Panc1 (cell line): ENCODE data around the gene HMSD. TPM values are rescaled to one million over a fixed set of nuclear protein-coding genes. Genes with fewer than 3 reads are reported as not detected.
A peak's percentile ranks its signal among the peaks of the same experiment; 100 is the strongest.

Experiments
- ATAC-seq: fragments of 200-7000 bp; cut with Tn5 transposase; 2 replicates; pipeline ENCODE4 v1.9.1; 2020; ENCODE audit warnings: mild to moderate bottlenecking, moderate library complexity
- Bru-seq: library from RNA; stranded (reverse); fragments of 400-500 nt; gene quantifications from one replicate; lab custom pipeline; 2021; lab: Mats Ljungman, UMichigan
- BruChase-seq, 2 experiments: library from RNA; stranded (reverse); fragments of 400-500 nt; gene quantifications; one replicate each; lab custom pipeline; 2021; lab: Mats Ljungman, UMichigan
- BruUV-seq: library from RNA; stranded (reverse); fragments of 400-500 nt; replicated peaks from 2 replicates; lab custom pipeline; 2021; lab: Mats Ljungman, UMichigan
- CTCF ChIA-PET: fragments of 300-600 bp; sonication (Branson Sonifier 250); formaldehyde crosslinking; loops from one replicate; lab custom pipeline; 2022; ENCODE audit warnings: antibody characterized with exemption; lab: Charles Lee
- POLR2A ChIA-PET: fragments of 300-600 bp; sonication (Branson Sonifier 250); formaldehyde crosslinking; loops from one replicate; lab custom pipeline; 2022; ENCODE audit warnings: antibody characterized with exemption; lab: Charles Lee
- DNase-seq: peaks from one replicate; pipeline ENCODE4 v3.0.0-alpha.2; 2010; ENCODE audit warnings: low read depth, low spot score
- H3K27ac ChIP-seq: 2 replicates; pipeline ENCODE4 v1.5.1; 2011; ENCODE audit warnings: mild to moderate bottlenecking, low read length, inconsistent platforms
- H3K27me3 ChIP-seq: fragments of 200-500 bp; sonication (Bioruptor generic); 2 replicates; pipeline ENCODE4 v1.6.0; 2014; ENCODE audit warnings: low read length, inconsistent platforms; ENCODE audit not compliant: control insufficient read depth, insufficient read depth
- H3K36me3 ChIP-seq: fragments of 200-500 bp; sonication (Bioruptor generic); 2 replicates; pipeline ENCODE4 v1.5.1; 2014; ENCODE audit warnings: inconsistent platforms, mild to moderate bottlenecking, low read length, moderate library complexity; ENCODE audit not compliant: control insufficient read depth, insufficient read depth
- H3K4me1 ChIP-seq: 2 replicates; pipeline ENCODE4 v1.5.1; 2011; ENCODE audit warnings: inconsistent platforms, mild to moderate bottlenecking, low read length, moderate library complexity; ENCODE audit not compliant: control insufficient read depth, insufficient read depth
- H3K4me3 ChIP-seq, 2 experiments: 2 replicates each; pipeline ENCODE4 v1.5.1; 2011 to 2012; ENCODE audit warnings: low read depth in 2 of 2, low read length in 2 of 2, mild to moderate bottlenecking in 2 of 2, inconsistent platforms in 1 of 2, moderate library complexity in 1 of 2
- H3K9me3 ChIP-seq: fragments of 200-500 bp; sonication (Bioruptor generic); 2 replicates; pipeline ENCODE4 v1.5.1; 2014; ENCODE audit warnings: low read depth, mild to moderate bottlenecking, inconsistent platforms, low read length, moderate library complexity; ENCODE audit not compliant: control insufficient read depth, insufficient read depth
- POLR2AphosphoS5 ChIP-seq: IDR thresholded peaks from 2 replicates; pipeline ENCODE4 v1.6.1; 2012; ENCODE audit warnings: mild to moderate bottlenecking, low read depth, low read length, moderate library complexity
- SIN3A ChIP-seq: IDR thresholded peaks from 2 replicates; pipeline ENCODE4 v1.6.1; 2012; ENCODE audit warnings: low read depth, mild to moderate bottlenecking, low read length, moderate library complexity, borderline replicate concordance; ENCODE audit not compliant: insufficient read depth
- TCF7L2 ChIP-seq: IDR thresholded peaks from 2 replicates; pipeline ENCODE4 v1.6.1; 2011; ENCODE audit warnings: mild to moderate bottlenecking, low read depth, low read length, inconsistent platforms
- in situ Hi-C: cut with HindIII; loops from 2 replicates; pipeline ENCODE4 v1.10.0; 2016; ENCODE audit warnings: low sequenced_read_pairs, low pct_unique_long_range_greater_than_20kb
- intact Hi-C: fragments of 100-400 bp; cut with micrococcal nuclease; formaldehyde crosslinking; loops from one replicate; pipeline ENCODE4 v1.10.0; 2022; ENCODE audit not compliant: unreplicated experiment
- long read RNA-seq: library from polyadenylated mRNA; unstranded; transcript quantifications from one replicate; pipeline ENCODE4 v2.0.0, GENCODE V29; 2021; ENCODE audit not compliant: unreplicated experiment
- polyA plus RNA-seq: library from polyadenylated mRNA; unstranded; fragments of >200 nt; gene quantifications from one replicate; pipeline ENCODE4 v1.2.1, GENCODE V29; 2012; ENCODE audit warnings: missing spikeins; ENCODE audit not compliant: insufficient read length
- total RNA-seq: library from RNA; stranded (reverse); gene quantifications from one replicate; pipeline ENCODE4 v1.2.1, GENCODE V29; 2021; ENCODE audit not compliant: unreplicated experiment
- TF ChIP-seq, protein P1 (sequence below), 2 experiments: IDR thresholded peaks; 2 replicates each; pipeline ENCODE4 v1.6.1; 2011 to 2012; ENCODE audit warnings: low read depth in 2 of 2, control low read depth in 1 of 2, low read length in 1 of 2, mild to moderate bottlenecking in 1 of 2, moderate library complexity in 1 of 2; ENCODE audit not compliant: insufficient read depth in 1 of 2
- TF ChIP-seq, protein P2 (sequence below): fragments of 450-650 bp; IDR thresholded peaks from 2 replicates; pipeline ENCODE4 v1.5.1; 2017; ENCODE audit warnings: mild to moderate bottlenecking

HMSD gene, protein sequence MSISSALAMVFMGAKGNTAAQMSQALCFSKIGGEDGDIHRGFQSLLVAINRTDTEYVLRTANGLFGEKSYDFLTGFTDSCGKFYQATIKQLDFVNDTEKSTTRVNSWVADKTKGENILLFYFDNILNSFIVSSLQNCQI
- 1.3 TPM for total RNA-seq
- 0.17 TPM for polyA plus RNA-seq
- Bru-seq, nascent RNA, result percentile 32 among the genes with signal in this experiment
- BruChase-seq, experiment 1, labeled RNA remaining after a 2-hour chase, result percentile 27 among the genes with signal in this experiment
- BruChase-seq, experiment 2, labeled RNA remaining after a 6-hour chase, result percentile 30 among the genes with signal in this experiment
- long read RNA-seq, partial matches to known transcripts, result 0 of 1 reads
- long read RNA-seq, other reads (novel, unspliced or antisense), result 0 of 1 reads

DNA sequence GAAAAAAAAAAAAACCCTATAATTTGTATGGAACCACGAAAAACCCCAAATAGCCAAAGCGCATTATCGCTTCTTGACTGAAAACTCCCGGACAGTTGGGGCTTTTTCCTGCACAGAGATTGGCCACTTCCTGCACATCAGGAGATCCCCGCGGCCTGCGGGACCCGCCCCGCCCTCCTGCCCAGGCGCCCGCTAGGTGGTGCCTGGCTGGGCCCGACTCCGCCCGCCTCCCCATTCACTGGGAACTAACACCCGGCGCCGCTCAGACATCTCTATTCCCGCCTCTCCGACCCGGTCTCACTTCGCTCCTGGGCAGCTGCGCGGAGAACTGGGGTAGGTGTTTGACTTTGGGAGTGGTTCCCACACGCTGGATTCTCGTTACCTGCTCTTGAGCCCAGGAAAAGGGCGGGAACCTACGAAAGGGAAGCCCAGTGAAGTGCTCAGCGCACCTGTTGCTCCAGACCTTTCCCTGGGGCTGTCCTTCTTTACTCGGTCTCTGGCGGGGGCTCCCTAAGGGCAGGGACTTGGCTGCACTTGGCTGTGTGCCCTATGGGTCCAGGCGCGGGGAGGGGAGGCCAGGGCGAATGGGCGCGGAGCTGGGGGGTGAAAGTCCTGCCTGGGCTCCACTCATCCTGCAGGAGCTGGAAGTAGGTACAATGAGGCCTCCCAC, at the start of gene HMSD:
TSS of gene HMSD (plus strand) at position 234 of the 670 bp plus-strand sequence. CDS start 4,155 bp downstream, outside the sequence.
- H3K27ac ChIP-seq, result no peak within 1 kb of the TSS
- BruUV-seq, result no TSS peak

DNA sequence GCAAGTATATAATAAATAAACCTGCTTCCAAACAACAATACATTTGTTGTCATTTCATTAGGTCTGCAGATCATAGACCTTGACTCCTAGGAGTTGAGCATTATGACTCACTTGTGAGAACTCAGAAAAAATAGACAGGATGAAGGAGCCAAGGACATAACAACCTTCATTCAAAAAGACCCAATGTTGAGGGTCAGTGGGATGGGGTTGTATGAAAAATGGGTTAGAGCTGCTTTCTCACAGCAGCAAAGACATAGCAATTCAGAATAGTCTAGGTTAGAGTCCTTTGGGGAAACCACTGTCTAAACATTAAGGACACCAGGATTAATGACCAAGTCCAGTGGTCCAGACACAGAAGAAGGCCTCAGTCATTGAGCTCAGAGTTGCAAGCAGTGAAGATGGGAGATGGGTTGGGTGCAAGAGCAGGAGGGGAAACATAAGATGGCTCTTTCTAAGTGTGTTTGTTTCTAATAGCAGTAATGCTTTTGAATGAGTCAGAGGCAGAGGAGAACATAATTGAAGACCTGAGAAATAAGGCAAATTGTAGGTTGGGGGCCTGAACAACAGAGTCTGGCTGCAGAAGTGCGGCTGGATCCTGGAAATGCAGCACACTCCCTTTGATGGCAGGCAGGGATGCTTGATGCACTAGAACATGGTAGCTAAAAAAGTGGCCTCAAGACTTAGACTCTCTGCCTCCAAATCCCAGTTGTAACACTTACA, 45.1 kb upstream of the HMSD start:
- no peaks in the 10 kb centered on the region for H3K27me3 ChIP-seq
- ATAC-seq, result no peak
- no peaks in the 10 kb centered on the region for H3K4me1 ChIP-seq
- no peaks in the 10 kb centered on the region for H3K9me3 ChIP-seq
- CTCF ChIA-PET, result no interaction called here
- POLR2A ChIA-PET, result no interaction called here
- no peak for TF ChIP-seq POLR2AphosphoS5
- TF ChIP-seq TCF7L2, result no peak
- no peak for TF ChIP-seq SIN3A
- TF ChIP-seq, protein P1, sequence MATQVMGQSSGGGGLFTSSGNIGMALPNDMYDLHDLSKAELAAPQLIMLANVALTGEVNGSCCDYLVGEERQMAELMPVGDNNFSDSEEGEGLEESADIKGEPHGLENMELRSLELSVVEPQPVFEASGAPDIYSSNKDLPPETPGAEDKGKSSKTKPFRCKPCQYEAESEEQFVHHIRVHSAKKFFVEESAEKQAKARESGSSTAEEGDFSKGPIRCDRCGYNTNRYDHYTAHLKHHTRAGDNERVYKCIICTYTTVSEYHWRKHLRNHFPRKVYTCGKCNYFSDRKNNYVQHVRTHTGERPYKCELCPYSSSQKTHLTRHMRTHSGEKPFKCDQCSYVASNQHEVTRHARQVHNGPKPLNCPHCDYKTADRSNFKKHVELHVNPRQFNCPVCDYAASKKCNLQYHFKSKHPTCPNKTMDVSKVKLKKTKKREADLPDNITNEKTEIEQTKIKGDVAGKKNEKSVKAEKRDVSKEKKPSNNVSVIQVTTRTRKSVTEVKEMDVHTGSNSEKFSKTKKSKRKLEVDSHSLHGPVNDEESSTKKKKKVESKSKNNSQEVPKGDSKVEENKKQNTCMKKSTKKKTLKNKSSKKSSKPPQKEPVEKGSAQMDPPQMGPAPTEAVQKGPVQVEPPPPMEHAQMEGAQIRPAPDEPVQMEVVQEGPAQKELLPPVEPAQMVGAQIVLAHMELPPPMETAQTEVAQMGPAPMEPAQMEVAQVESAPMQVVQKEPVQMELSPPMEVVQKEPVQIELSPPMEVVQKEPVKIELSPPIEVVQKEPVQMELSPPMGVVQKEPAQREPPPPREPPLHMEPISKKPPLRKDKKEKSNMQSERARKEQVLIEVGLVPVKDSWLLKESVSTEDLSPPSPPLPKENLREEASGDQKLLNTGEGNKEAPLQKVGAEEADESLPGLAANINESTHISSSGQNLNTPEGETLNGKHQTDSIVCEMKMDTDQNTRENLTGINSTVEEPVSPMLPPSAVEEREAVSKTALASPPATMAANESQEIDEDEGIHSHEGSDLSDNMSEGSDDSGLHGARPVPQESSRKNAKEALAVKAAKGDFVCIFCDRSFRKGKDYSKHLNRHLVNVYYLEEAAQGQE (IDR thresholded peaks at IDR 0.05; ENCODE audit: insufficient read depth in 1 of 2, low read depth in 2 of 2, low read length in 1 of 2), result no peak
- TF ChIP-seq, protein P2, sequence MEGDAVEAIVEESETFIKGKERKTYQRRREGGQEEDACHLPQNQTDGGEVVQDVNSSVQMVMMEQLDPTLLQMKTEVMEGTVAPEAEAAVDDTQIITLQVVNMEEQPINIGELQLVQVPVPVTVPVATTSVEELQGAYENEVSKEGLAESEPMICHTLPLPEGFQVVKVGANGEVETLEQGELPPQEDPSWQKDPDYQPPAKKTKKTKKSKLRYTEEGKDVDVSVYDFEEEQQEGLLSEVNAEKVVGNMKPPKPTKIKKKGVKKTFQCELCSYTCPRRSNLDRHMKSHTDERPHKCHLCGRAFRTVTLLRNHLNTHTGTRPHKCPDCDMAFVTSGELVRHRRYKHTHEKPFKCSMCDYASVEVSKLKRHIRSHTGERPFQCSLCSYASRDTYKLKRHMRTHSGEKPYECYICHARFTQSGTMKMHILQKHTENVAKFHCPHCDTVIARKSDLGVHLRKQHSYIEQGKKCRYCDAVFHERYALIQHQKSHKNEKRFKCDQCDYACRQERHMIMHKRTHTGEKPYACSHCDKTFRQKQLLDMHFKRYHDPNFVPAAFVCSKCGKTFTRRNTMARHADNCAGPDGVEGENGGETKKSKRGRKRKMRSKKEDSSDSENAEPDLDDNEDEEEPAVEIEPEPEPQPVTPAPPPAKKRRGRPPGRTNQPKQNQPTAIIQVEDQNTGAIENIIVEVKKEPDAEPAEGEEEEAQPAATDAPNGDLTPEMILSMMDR, result no peak
- H3K36me3 ChIP-seq, result no peaks in the 10 kb centered on the region
- BruUV-seq, result no TSS peak
- no peak for DNase-seq
- no peak overlapping the region for H3K27ac ChIP-seq
- intact Hi-C loops (no loop called here), in situ Hi-C loops (no loop called here)
- H3K4me3 ChIP-seq, result no peak overlapping the region

More for the DNA sequence above, at the start of gene HMSD:
- Histone ChIP-seq H3K27me3 (no peaks in the 10 kb centered on the region), H3K9me3 (no peaks in the 10 kb centered on the region), H3K36me3 (no peaks in the 10 kb centered on the region), H3K4me1 (no peaks in the 10 kb centered on the region), H3K4me3 (peak within 1 kb of the TSS; percentile 45 to 64)
- ChIA-PET CTCF (no interaction called here), POLR2A (no interaction called here)
- in situ Hi-C loops, result no loop called here
- intact Hi-C loops, result no loop called here
- no peak for DNase-seq
- no peak for TF ChIP-seq TCF7L2
- TF ChIP-seq, protein P2, result peak; percentile 59
- TF ChIP-seq, protein P1 (IDR thresholded peaks at IDR 0.05; ENCODE audit: insufficient read depth in 1 of 2, low read depth in 2 of 2, low read length in 1 of 2), result no peak
- TF ChIP-seq POLR2AphosphoS5, result no peak
- no peak for TF ChIP-seq SIN3A
- peak; percentile 100 for ATAC-seq
